OCI-LY1 (cell line): ENCODE measurements around the gene SUSD1.

Experiments used
- CTCF ChIP-seq: fragments of 200-600 bp; sonication (generic), shearing (Covaris generic); IDR thresholded peaks from 2 replicates; pipeline ENCODE4 v1.5.1; 2017; ENCODE audit warnings: mild to moderate bottlenecking, antibody characterized with exemption, low read length, moderate library complexity, mixed read lengths
- EZH2 ChIP-seq: fragments of 200-600 bp; sonication (generic), shearing (Covaris generic); IDR thresholded peaks from 2 replicates; pipeline ENCODE4 v1.8.0; 2017; ENCODE audit warnings: borderline replicate concordance, mixed run types, mild to moderate bottlenecking, antibody characterized with exemption, low read length, moderate library complexity, mixed read lengths

- TF ChIP-seq CTCF, result no peak
- TF ChIP-seq EZH2, result no peak
Measured at GRCh38 chr9:112115970-112116753, 58.9 kb downstream of the SUSD1 start.
